ENCODE measurements around the gene ARHGAP27.

- TF ChIP-seq CTCF (IDR thresholded peaks at IDR 0.05; ENCODE audit: insufficient read depth, low read depth, low read length), result no peak
- TF ChIP-seq EZH2 (IDR thresholded peaks at IDR 0.05; ENCODE audit: insufficient read depth, low read length), result no peak
Measured at GRCh38 chr17:45408611-45409421, 23.9 kb downstream of the ARHGAP27 start.
